ENCODE results near the gene RNF44.

Gene RNF44

GRCh38 chr5:176508603-176509002 is 28.6 kb downstream of the RNF44 start:
- POLR2A ChIA-PET = no interaction called here
- no peak for TF ChIP-seq CTCF (IDR thresholded peaks at IDR 0.05; ENCODE audit: control extremely low read depth, extremely low read depth, low read depth, missing control alignments)
- CTCF ChIA-PET = no interaction called here
- DNase-seq (ENCODE audit: extremely low spot score) = no peak

- no peak for DNase-seq (ENCODE audit: extremely low spot score)
- CTCF ChIA-PET = no interaction called here
- no peak for TF ChIP-seq CTCF (IDR thresholded peaks at IDR 0.05; ENCODE audit: control extremely low read depth, extremely low read depth, low read depth, missing control alignments)
- POLR2A ChIA-PET = no interaction called here
Observed at GRCh38 chr5:176507911-176508310, 29.3 kb downstream of the RNF44 start.

GRCh38 chr5:176503496-176503895 is 33.7 kb downstream of the RNF44 start:
- ChIA-PET POLR2A (no interaction called here), CTCF (interaction anchor here (1.1 kb wide), 1 partner anchor 8 kb away, joined by 5 read pairs; no protein-coding TSS in a partner anchor)
- TF ChIP-seq CTCF (IDR thresholded peaks at IDR 0.05; ENCODE audit: control extremely low read depth, extremely low read depth, low read depth, missing control alignments) = no peak
- DNase-seq (ENCODE audit: extremely low spot score) = no peak

GRCh38 chr5:176501333-176501732 is 35.9 kb downstream of the RNF44 start:
- CTCF ChIA-PET = interaction anchor here (0.9 to 1.9 kb wide), 3 partner anchors 9 to 53 kb away, joined by 3 to 6 read pairs (median 6); partner anchors contain the start of gene FAF2
- no peak for TF ChIP-seq CTCF (IDR thresholded peaks at IDR 0.05; ENCODE audit: control extremely low read depth, extremely low read depth, low read depth, missing control alignments)
- POLR2A ChIA-PET = interaction anchor here (0.7 kb wide), 1 partner anchor 1009 kb away, joined by 3 read pairs; the partner anchor contains the start of gene DOK3
- no peak for DNase-seq (ENCODE audit: extremely low spot score)

DNA sequence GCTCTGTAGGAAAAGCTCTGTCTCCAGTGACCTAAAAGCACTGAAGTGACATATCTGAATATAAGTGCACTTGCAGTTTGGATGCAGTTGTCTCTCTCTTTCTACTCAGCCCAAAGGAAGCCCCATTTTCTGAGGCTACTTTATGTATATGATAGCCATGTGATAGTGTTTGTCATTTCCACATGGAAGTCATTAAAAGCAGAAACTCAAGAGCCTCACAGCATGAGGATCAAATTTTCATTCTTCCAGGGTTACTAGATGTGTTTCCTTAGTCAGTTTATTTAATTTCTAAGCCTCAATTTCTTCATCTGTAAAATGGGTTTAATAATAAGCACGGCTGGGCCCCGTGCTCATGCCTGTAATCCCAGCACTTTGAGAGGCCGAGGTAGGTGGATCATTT is 36.7 kb downstream of the RNF44 start:
- no peak for DNase-seq (ENCODE audit: extremely low spot score)
- TF ChIP-seq CTCF (IDR thresholded peaks at IDR 0.05; ENCODE audit: control extremely low read depth, extremely low read depth, low read depth, missing control alignments) = no peak
- CTCF ChIA-PET = no interaction called here
- POLR2A ChIA-PET = no interaction called here

GRCh38 chr5:176499273-176499672 is 37.9 kb downstream of the RNF44 start:
- POLR2A ChIA-PET = no interaction called here

More at GRCh38 chr5:176499273-176499672, 37.9 kb downstream of the RNF44 start:
- CTCF ChIA-PET = no interaction called here
- no peak for DNase-seq (ENCODE audit: extremely low spot score)
- TF ChIP-seq CTCF (IDR thresholded peaks at IDR 0.05; ENCODE audit: control extremely low read depth, extremely low read depth, low read depth, missing control alignments) = no peak
